ENCODE measurements around the gene KCNJ15. TPM values are rescaled to one million over a fixed set of nuclear protein-coding genes. Genes with fewer than 3 reads are reported as not detected.

KCNJ15 gene
- total RNA-seq, 1 donor from 2014 or later, result not detected

DNA sequence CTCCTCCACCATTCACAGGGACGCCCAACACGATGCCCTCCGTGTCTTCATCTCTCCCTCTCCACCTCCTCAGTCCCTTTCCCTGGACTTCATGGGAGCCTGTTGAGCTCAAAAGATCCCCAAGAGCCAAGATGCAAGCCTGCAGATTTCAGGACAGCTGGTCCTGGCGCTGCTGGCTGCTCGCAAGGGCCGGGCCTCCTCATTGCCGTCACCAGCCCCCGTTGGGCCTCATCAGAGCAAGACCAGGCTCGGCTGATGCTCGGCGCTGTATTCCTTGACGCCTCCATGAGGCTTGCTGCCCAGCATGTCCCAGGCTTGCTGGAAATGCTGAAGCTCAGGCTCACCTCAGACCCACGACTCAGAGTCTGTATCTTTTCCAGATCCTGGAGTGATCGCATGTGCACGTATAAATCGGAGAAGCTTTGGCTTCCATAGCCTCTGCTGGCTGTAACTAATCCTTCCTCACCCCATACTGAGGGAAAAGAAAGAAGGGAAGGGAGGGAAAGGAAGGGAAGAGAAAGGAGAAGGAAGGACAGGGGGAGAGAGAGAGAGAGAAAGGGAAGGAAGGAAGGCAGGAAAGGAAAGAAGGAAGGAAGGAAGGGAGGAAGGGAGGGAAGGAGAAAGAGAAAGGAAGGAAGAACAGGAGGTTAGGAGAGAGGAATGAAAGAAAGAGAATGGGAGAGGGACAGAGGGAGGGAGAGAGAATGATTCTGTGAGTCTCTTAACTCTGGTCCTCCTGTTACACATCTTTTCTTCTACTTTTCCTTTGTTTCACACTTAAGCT is 94.6 kb downstream of the KCNJ15 start:
- DNase-seq (ENCODE audit: low spot score in 2 of 2) (no peak), FAIRE-seq (no peak)

DNA sequence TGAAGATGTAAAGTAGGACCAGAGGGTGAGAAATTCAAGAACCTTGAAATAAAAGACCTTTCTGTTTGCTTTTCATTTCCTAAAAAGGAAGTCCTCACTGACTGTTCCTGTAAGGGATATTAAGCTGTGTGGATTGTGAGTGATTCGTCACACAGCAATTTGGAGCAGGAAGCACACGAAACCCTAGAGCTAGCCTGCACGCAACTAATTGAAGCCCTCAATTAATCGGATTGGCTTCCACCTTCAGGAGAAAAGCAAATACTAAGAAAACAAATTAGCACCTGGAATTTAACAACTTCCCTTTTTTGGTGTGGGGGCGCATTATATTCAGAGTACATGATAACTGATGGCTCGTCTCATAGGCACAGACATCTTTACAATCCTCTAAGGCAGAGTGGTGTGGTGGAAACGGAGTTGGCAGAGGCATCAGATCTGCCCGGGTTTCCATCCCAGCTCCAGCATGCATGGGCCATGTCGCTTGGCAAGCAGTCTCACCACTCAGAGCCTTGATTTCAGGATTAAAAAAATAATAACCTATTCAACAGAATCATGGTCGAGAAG is 95.2 kb downstream of the KCNJ15 start:
- DNase-seq (ENCODE audit: low spot score in 2 of 2) (no peak), FAIRE-seq (no peak)

DNA sequence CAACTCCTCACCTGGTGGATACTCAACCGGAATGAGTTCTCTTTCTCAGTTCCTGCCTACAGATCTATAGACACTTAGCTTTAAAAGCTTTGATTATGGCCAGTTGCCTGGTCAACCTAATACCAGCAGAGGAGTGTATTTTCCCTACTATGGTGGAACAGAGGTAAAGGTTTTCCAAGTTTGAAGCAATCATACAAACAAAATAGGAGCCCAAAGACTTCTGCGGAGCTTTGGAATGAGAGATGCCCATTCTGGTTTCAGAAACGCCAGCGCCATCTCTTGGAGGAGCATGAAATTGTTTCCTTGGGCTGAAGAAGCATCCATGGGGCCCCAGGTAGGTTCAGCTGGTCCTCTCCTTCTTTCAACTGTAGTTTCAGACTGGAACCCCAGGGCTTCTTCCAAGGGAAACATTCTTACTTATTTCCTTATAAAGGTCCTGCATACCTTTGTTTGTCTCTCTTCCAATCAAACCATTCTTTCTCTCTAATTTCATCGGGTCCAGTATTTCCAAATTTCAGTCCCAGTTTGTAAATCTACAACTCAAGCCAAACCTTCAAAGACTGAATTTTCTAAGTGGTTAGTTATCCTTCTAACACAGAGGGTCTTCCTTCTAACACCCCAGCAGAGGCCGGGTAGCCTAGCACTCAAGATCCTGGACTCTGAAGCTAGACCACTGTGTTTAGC is 95.9 kb downstream of the KCNJ15 start:
- FAIRE-seq (no peak), DNase-seq (ENCODE audit: low spot score in 2 of 2) (peak; percentile 12 to 56)

DNA sequence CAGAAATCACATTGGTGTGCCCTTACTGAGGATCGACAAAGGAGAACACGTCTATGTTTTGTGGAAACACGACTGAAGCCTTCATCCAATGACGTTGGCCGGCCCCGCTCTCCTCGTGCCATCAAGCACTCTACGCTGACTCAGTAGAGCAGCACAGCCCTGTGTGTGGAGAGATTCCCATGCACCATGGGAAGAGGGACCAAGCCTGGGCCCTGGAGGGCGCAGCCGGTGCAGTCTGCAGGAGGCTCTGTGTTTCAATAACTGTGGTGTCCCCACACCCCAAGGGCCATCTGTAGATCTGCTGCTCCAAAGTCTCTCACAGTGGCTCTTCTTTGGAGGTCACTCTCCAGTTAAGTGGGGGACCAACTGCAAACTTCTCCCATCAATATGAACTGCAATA is 97.4 kb downstream of the KCNJ15 start:
- FAIRE-seq (no peak), DNase-seq (ENCODE audit: low spot score in 2 of 2) (no peak)

DNA sequence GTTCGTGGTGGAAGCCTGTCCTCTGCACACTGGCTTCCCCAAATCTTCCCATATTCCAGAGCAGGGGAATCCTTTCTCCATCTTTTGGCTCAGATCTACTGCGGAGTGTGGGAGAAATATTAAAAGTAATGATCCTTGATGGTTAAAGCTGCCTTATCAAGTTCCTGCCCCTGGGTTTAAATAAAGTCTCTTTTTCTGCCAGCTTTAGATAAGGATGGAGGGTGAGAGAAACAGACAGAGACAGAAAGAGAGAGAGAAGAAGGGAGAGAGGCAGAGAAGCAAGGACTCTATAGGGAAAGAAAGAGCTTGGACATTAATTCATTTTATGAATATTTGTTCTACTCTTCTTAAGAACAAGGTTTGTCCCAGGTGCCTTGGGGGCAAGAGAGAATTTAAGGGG is 98.0 kb downstream of the KCNJ15 start:
- DNase-seq (ENCODE audit: low spot score in 2 of 2) (no peak), FAIRE-seq (no peak)

DNA sequence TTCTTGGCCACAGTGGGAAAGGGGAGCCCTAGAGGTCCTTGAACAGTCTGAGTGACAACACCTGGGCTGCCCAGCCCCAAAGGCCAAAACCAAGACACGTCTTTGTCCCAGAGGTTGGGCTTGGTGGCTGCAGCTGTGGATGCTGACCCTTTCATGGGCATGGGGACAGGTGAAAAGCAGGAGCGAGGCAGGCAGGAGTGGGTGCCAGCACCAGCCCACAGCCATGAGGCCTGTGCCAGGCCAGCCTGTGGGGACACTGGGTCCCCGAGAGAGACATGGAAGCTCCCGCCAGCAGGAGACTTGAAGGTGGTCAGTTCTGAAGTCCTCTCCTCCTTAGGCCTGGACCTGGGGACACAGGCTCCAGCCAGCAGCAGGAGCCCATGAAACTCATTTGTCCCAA is 98.6 kb downstream of the KCNJ15 start:
- FAIRE-seq (no peak), DNase-seq (ENCODE audit: low spot score in 2 of 2) (no peak)

DNA sequence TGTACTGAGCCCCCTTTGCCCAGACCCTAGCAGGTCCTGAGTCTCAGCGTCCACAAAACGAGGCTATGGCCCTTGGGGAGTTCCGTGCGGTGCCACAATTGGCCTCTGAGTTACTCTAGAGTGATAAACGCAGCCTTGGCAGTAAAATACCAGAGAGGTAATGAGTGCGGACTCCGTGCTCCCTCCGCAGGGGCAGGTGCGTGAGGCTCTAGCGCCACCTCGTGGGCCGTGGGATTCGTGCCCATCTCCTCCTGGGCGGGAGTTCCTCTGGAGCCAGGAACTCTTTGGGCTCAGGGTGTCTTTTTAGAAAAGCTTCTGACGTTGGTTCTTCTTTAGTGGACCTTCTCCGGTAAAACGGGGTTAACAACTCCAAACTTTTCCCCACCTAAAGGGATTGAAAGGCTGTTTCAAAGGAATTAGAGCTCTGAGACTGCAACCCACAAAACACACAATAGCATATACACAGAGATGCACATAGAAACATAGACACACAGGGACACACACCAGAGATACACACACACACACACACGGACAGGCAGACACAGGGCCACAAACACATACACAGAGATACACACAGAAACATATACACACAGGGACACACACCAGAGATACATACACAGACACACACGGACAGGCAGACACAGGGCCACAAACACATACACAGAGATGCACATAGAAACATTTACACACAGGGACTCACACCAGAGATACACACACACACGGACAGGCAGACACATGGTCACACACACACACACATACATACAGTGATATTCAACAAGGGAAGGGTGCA is 99.4 kb downstream of the KCNJ15 start:
- DNase-seq (ENCODE audit: low spot score in 2 of 2), result peak; percentile 33 to 84
- FAIRE-seq, result no peak

Other genes with a start within 250 kb of the KCNJ15 start
- gene ERG, start 241.5 kb downstream of the KCNJ15 start, total RNA-seq, result 0.82 TPM

All from frontal cortex (tissue), 4 donors.